Endodermal cell (in vitro differentiated cells): ENCODE data around the gene CLINT1. TPM values are rescaled to one million over a fixed set of nuclear protein-coding genes. Genes with fewer than 3 reads are reported as not detected.

ENCODE experiments used
- DNase-seq: peaks from one replicate; pipeline ENCODE4 v3.0.0-alpha.2; 2017
- H3K27ac ChIP-seq: 2 replicates; pipeline ENCODE4 v1.5.1; 2013; ENCODE audit warnings: mild to moderate bottlenecking, low read depth, low read length, moderate library complexity
- H3K27me3 ChIP-seq: 2 replicates; pipeline ENCODE4 v1.6.1; 2013; ENCODE audit warnings: mild to moderate bottlenecking, low read length, moderate library complexity; ENCODE audit not compliant: insufficient read depth, control insufficient read depth, poor library complexity, severe bottlenecking
- H3K36me3 ChIP-seq: 2 replicates; pipeline ENCODE4 v1.7.0; 2013; ENCODE audit warnings: mild to moderate bottlenecking, low read length, moderate library complexity; ENCODE audit not compliant: control insufficient read depth, insufficient read depth
- H3K4me1 ChIP-seq: one replicate; pipeline ENCODE4 v1.7.0; 2013; ENCODE audit warnings: low read length; ENCODE audit not compliant: control insufficient read depth, insufficient read depth
- H3K4me3 ChIP-seq: 2 replicates; pipeline ENCODE4 v1.5.1; 2013; ENCODE audit warnings: mild to moderate bottlenecking, low read length, moderate library complexity
- H3K9ac ChIP-seq: 2 replicates; pipeline ENCODE4 v1.6.1; 2013; ENCODE audit warnings: mild to moderate bottlenecking, low read length, moderate library complexity; ENCODE audit not compliant: poor library complexity, severe bottlenecking; ENCODE audit errors: extremely low read depth
- H3K9me3 ChIP-seq: 2 replicates; pipeline ENCODE4 v1.6.1; 2013; ENCODE audit warnings: mild to moderate bottlenecking, low read length, moderate library complexity; ENCODE audit not compliant: control insufficient read depth
- H3K27ac Mint-ChIP-seq: 2 replicates; pipeline ENCODE4 v1.8.0; 2020; ENCODE audit warnings: mixed read lengths
- H3K27me3 Mint-ChIP-seq: 2 replicates; pipeline ENCODE4 v1.8.0; 2021; ENCODE audit warnings: mild to moderate bottlenecking, mixed read lengths; ENCODE audit not compliant: insufficient read depth
- H3K36me3 Mint-ChIP-seq: 2 replicates; pipeline ENCODE4 v1.8.0; 2020; ENCODE audit warnings: low read depth, mixed read lengths
- H3K4me1 Mint-ChIP-seq: 2 replicates; pipeline ENCODE4 v1.8.0; 2020; ENCODE audit warnings: mixed read lengths
- H3K4me3 Mint-ChIP-seq: 2 replicates; pipeline ENCODE4 v1.8.0; 2020; ENCODE audit warnings: mild to moderate bottlenecking, moderate library complexity, mixed read lengths
- H3K9me3 Mint-ChIP-seq: 2 replicates; pipeline ENCODE4 v1.8.0; 2020; ENCODE audit warnings: mild to moderate bottlenecking, mixed read lengths
- CTCF ChIP-seq: fragments of 200-600 bp; sonication (generic); conservative IDR thresholded peaks from 2 replicates; pipeline ENCODE4 v1.5.0; 2021; ENCODE audit warnings: antibody characterized with exemption, mild to moderate bottlenecking
- WGBS, 2 experiments: methylation state at CpG; one replicate each; pipeline versions ENCODE4 v1.1.5 to v1.1.7; 2013; ENCODE audit warnings: missing lambda C conversion rate in 2 of 2, mixed read lengths in 1 of 2; ENCODE audit not compliant: insufficient coverage in 1 of 2, insufficient read length in 1 of 2; 5-methylcytosine and 5-hydroxymethylcytosine counted together
- total RNA-seq, 2 donors: library from RNA; stranded (reverse); fragmentation: NEBNext Ultra II Directional in 1 of 2; extraction: Animal tissue kit (Norgen Biotek cat#: 25700) in 1 of 2; gene quantifications; 2 replicates in 1 of 2; 3 replicates in 1 of 2; pipeline ENCODE4 v1.2.1, GENCODE V29; 2021

The CLINT1 gene
- total RNA-seq, 2 donors from 2014 or later: 91.6 to 92.7 TPM

- H3K9me3 ChIP-seq: peaks cover 4% of the 10 kb centered on the region
- H3K27ac Mint-ChIP-seq: no peak overlapping the region
- DNase-seq: no peak
- H3K27me3 ChIP-seq: no peaks in the 10 kb centered on the region
- H3K4me1 Mint-ChIP-seq: peaks cover 33% of the 10 kb centered on the region
- no peak overlapping the region for H3K4me3 Mint-ChIP-seq
- H3K27ac ChIP-seq: no peak overlapping the region
- 91 to 92% methylated on average over 2 of the region's 2 CpGs for WGBS, 2 experiments
- no peak overlapping the region for H3K4me3 ChIP-seq
- H3K4me1 ChIP-seq: peaks cover 3% of the 10 kb centered on the region
- peaks cover 16% of the 10 kb centered on the region for H3K36me3 Mint-ChIP-seq
- no peak overlapping the region for H3K9ac ChIP-seq
- H3K36me3 ChIP-seq: peaks cover 47% of the 10 kb centered on the region
- TF ChIP-seq CTCF: no peak
- H3K27me3 Mint-ChIP-seq: no peaks in the 10 kb centered on the region
- peaks cover 2% of the 10 kb centered on the region for H3K9me3 Mint-ChIP-seq
Observed at GRCh38 chr5:157817928-157818327, 41.0 kb downstream of the CLINT1 start.

GRCh38 chr5:157817387-157817702 is 41.6 kb downstream of the CLINT1 start:
- Histone ChIP-seq H3K27ac (no peak overlapping the region), H3K9me3 (peaks cover 4% of the 10 kb centered on the region), H3K27me3 (no peaks in the 10 kb centered on the region), H3K9ac (no peak overlapping the region), H3K4me1 (peaks cover 3% of the 10 kb centered on the region), H3K36me3 (peaks cover 53% of the 10 kb centered on the region), H3K4me3 (no peak overlapping the region)
- H3K27me3 Mint-ChIP-seq: no peaks in the 10 kb centered on the region
- H3K4me3 Mint-ChIP-seq: no peak overlapping the region
- no peak overlapping the region for H3K27ac Mint-ChIP-seq
- WGBS, 2 experiments: 95 to 100% methylated on average over 1 to 5 of the region's 5 CpGs
- H3K9me3 Mint-ChIP-seq: peaks cover 2% of the 10 kb centered on the region
- no peak for DNase-seq
- H3K4me1 Mint-ChIP-seq: peaks cover 30% of the 10 kb centered on the region
- no peak for TF ChIP-seq CTCF
- H3K36me3 Mint-ChIP-seq: peaks cover 22% of the 10 kb centered on the region

- Mint-ChIP-seq H3K27me3 (no peaks in the 10 kb centered on the region), H3K27ac (no peak overlapping the region), H3K36me3 (peaks cover 27% of the 10 kb centered on the region), H3K9me3 (peaks cover 2% of the 10 kb centered on the region), H3K4me3 (no peak overlapping the region), H3K4me1 (peaks cover 27% of the 10 kb centered on the region)
- Histone ChIP-seq H3K4me3 (no peak overlapping the region), H3K9ac (no peak overlapping the region), H3K36me3 (peaks cover 58% of the 10 kb centered on the region), H3K4me1 (peaks cover 3% of the 10 kb centered on the region), H3K27me3 (no peaks in the 10 kb centered on the region), H3K27ac (no peak overlapping the region), H3K9me3 (peaks cover 4% of the 10 kb centered on the region)
- 83 to 92% methylated on average over 1 of the region's 1 CpG for WGBS, 2 experiments
- peak; percentile 83 for TF ChIP-seq CTCF
- DNase-seq: no peak
Observed at GRCh38 chr5:157816682-157817386, 42.1 kb downstream of the CLINT1 start.
